HG03521 (cell line): ENCODE results near the gene AK9.
A peak's percentile ranks its signal among the peaks of the same experiment; 100 is the strongest.
"Not testable (repeated sequence)": the region's sequence is repeated elsewhere in the genome, so short reads cannot be mapped to it uniquely, and the experiment has no call there.

ENCODE experiments used
- ATAC-seq: cut with Tn5 transposase; IDR thresholded peaks from one replicate; pipeline ENCODE4 v1.9.1; 2021; ENCODE audit warnings: mild to moderate bottlenecking, moderate library complexity; ENCODE audit not compliant: unreplicated experiment

Gene AK9

DNA sequence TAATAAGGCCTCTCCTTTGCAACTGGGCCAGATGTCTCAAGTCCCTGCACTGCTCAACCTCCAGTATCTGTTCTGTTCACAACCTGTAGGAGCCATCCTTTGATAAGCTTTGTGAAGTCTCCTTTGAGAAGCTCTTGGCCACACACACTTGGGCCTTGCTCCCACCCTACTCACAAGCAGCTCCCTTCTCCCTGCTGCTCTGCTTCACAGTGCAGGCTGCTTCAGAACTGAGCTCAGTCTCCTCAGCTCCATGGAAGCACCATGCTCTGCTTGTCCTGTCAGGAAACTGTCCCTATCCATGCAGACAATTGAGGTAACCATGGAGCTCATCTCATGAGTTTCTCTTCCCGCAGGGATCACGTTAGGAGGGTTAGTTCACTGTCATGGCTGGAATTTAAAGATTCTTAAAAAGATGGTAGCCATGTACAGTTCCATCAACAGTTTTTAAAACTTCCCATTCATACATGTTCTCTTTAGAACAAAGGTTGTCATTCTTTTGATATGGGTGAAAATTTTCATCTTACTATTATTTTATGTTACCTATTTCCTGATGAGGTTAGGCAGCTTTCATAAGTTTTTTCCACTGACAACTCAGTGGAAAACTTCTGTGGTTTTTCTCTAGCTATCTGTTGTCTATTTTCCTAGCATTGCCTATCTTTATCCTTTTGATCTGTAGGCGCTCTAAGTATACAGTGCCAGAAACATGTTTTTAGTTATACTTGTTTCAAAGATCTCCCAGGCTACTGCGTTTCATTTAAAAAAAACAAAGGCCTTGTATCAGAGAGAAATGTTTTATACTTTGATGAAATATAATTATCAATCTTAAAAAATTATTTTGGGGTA lies 62.6 kb downstream of the AK9 start:
- ATAC-seq: no peak

DNA sequence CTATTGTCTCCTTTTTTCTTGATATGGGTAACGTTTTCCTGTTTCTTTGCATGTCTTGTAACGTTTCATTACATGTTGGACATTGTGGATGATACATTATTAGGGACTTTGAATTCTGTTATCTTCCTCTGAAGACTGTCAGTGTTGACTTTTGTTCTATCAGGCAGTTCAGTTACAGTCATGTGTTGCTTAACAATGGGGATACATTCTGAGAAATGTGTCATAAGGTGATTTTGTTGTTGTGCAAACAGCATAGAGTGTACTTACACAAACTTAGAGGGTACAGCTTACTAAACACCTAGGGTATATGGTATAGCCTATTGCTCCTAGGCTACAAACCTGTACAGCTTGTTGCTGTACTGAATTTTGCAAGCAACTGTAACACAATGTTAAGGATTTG lies 64.7 kb downstream of the AK9 start:
- ATAC-seq: no peak

DNA sequence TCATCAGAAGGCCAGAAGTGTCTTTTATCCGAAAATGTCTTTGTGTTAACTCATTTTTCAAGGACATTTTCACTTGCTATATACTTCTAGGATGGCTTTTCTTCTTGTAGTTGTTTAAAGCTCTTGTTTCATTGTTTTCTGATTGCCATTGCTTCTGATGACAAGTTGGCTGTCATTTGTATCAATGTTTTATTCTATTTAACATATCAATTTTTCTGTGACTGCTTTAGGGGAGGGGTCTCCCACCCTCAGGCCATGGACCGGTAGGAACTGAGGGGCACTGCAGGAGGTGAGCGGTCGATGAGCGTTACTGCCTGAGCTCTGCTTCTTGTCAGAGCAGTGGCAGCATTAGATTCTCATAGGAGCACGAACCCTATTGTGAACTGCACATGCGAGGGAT lies 65.8 kb downstream of the AK9 start:
- no peak for ATAC-seq

DNA sequence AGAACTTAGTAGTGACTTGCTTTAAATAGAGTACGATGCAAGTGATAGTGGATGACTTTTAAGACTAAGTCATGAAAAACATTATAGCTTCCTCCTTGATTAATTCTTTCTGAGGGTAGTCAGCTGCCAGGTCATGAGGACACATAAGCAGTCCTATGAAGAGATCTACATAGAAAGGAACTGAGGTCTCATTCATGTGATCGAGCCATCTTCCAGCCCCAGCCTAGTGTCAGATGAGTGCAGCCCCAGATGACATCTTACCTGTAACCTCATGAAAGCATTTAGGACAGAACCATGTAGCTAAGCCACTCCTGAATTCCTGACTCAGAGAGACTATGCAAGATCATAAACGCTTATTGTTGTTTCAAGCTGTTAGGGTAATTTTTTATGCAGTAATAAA lies 67.7 kb downstream of the AK9 start:
- ATAC-seq: no peak

DNA sequence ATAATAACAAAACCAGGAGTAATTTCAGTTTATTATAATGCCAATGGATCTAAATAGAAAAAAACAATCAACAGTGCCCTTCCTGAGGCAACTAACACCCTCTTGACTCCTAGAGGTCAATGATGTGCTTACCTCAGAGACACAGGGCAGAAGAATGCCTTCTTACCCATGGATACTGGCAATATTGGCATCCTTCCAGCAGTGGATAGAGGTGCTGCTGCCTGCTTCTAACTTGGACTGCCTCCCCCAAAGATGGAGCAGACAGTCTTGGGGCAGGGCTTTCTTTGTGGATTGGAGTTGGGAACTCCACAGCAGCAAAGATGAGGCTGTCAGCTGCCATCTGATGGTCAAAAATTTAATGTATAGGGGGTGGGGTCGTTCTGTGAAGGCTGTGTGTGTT lies 78.7 kb downstream of the AK9 start:
- no peak for ATAC-seq

DNA sequence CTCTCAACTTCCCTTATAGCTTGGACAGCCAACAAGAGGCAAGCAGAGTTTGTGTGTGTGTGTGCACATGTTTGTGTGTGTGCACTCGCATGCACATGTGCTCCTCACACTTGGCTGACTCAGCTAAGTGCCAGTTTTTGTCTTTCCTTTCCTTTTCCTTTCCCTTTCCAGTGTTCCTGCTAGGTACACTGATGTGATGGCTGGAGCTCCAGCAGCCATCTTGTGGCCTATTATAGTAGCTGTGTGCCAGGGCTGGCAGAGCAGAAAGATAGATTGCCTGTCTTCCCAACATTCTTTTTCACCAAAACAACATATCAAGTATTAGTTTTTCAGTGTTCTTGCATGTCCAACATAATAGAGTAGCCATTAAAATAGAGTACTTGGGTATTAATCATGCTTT lies 79.5 kb downstream of the AK9 start:
- no peak for ATAC-seq

DNA sequence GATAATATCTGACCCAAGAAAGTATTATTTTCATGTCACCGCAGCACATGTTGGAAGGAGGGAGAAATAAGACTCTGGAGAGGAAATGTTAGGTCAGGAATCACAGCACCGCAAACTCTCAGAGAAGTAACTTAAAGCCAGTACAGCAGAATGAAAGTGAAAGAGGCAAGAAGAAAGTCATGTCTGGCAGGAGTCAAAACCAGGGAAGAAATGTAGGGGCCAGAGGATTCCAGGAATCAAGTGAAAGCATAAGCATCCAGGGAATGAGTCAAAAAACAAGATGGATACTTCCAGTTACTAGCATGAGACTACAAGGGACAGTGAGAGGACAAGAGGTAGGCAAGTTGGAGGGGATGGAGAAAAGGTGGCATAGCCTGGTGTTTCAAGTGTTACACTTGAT lies 80.4 kb downstream of the AK9 start:
- ATAC-seq: no peak

DNA sequence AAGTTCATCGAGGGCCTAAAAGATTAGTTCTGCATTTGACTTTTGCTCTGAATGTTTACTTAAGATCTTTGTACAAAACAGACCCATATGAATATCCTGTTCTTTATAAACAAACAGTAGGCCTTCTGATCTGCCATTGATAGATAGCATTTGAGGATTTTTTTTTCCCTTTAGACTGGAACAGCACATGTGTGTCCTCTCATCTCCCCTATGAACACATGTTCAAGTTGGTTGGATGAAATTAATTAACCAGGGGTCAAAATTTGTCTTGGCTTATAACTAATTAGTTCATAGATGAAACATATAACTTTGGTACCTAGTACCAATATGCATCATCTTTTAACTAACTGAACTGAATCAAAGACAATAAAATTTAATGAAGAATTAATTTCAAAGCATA lies 81.3 kb downstream of the AK9 start:
- no peak for ATAC-seq

DNA sequence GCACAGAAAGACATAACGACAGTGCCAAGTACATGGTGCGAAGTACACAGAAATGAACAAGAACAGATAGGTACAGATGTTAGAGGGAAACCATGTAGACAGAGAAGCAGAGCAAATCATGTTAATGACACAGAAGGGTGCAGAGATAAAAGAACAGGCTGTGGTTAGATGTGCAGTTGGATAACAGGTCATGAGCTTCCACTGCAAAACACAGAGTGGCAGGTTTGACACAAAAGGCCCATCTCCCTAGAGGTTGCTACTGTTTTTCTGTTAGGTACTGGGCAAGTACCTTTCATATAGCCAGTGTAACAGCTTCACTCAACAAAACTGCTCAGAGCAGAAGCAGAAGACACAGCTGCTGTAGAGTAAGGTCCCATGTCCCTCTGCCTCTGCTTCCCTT lies 84.6 kb downstream of the AK9 start:
- ATAC-seq: no peak

DNA sequence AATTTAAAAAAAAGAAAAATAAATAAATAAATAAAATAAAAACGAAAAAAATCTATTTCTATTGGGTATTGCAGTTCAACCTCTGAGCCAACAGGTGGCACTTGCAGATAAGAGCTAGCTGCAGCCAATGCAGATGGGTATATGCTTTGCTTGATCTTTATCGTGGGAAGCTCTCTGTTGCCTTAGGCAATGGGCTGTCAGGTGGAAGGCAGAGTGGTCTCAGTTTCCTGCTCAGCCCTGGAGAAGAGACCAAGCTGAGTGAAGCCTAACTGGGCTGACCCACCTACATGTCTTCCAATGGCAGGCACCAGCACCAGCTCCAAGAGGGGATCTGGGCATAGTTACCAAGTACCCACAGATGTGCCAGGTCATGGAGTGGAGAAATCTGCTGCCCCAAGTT lies 95.0 kb downstream of the AK9 start:
- no peak for ATAC-seq

DNA sequence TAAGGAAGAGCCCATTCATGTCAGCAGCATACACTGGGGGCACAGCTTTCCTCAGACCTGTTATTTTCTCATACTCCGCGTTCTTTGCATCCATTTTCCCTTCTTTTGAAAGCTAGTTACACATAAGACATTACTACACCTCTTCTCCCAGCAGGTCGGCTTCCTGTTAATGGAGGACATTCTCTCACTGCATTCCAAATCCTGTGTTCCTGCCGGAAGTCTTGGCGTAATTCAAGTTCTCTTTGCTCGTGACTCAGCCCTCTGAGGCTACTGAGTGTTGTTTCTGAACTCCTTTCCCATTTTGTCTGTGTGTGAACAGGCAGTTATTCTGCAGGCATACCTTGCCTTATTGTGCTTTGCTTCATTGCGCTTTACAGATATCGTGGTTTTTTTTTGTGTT lies 110.5 kb downstream of the AK9 start:
- no peak for ATAC-seq

DNA sequence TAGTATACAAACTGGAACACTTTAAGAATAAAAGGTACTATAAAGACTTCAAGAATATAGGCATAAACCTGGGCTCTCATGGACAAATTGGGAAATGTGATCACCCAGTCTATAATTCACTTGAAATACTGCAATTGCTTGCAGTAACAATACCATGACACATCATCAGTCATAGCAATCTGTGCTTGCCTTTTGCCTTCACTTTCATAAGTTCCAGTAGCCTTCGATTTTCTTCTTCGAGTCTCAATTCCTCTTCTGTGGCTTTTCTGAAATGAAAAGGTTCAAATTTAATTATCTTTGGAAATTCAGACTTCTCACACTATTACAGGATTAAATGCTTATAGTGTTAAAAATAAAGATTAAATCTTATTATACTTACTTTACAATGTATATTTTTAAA lies 111.6 kb downstream of the AK9 start:
- ATAC-seq: peak; percentile 81

DNA sequence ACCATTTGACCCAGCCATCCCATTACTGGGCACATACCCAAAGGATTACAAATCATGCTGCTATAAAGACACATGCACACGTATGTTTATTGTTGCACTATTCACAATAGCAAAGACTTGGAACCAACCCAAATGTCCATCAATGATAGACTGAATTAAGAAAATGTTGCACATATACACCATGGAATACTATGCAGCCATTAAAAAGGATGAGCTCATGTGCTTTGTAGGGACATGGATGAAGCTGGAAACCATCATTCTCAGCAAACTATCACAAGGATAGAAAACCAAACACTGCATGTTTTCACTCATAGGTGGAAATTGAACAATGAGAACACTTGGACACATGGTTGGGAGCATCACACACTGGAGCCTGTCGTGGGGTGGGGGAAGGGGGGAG lies 121.1 kb downstream of the AK9 start:
- ATAC-seq: not testable (repeated sequence)

DNA sequence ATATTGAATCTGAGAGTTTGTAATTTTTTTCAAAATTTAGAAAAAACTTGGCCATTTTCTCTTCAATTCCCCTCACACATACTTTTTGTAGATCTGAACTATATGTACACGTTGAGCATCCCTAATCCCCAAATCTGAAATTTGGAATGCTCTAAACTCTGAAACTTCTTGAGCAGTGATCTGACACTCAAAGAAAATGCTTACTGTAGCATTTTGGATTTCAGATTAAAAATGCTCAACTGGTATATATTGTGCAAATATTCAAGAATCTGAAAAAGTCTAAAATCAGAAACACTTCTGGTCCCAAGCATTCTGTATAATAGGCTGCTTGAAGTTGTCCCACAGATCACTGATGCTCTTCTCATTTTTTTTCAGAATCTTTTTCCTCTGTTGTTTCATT lies 129.2 kb downstream of the AK9 start:
- ATAC-seq: no peak

DNA sequence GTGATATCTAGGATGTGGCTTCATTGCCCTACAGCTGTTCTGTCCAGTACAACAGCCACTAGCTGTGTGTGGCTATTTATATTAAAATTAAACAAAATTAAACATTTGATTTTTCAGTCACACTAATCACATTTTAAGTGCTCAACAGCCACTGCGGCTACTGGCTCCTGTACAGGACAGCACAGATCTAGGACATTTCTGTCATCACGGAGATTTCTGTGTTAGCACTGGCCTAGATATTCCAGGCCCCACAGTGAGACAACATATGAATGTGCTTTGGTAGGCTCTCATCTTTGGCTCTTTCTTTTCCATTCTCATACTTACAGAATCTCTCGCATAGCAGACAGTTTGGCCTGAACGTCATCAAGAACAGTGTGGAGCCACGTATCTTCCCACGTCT lies 159.6 kb downstream of the AK9 start:
- ATAC-seq: no peak

DNA sequence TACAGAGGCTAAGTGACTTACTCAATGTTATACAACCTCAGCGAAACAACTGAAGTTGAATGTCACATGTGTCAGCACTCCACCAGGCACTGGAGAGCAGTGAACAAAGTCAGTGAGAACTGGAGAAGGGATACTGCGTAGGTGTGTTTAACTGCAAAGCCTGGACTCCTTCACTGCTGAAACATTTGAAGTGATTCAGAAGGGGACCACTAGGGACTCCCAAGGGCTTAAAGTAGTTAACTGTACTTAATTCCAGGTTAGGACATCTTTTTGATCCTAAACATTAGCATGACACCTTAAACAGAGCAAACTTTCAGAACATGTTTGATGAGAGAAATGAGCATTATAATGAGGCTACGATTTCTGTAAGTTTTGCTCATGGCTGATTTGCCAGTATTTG lies 163.0 kb downstream of the AK9 start:
- ATAC-seq: no peak

DNA sequence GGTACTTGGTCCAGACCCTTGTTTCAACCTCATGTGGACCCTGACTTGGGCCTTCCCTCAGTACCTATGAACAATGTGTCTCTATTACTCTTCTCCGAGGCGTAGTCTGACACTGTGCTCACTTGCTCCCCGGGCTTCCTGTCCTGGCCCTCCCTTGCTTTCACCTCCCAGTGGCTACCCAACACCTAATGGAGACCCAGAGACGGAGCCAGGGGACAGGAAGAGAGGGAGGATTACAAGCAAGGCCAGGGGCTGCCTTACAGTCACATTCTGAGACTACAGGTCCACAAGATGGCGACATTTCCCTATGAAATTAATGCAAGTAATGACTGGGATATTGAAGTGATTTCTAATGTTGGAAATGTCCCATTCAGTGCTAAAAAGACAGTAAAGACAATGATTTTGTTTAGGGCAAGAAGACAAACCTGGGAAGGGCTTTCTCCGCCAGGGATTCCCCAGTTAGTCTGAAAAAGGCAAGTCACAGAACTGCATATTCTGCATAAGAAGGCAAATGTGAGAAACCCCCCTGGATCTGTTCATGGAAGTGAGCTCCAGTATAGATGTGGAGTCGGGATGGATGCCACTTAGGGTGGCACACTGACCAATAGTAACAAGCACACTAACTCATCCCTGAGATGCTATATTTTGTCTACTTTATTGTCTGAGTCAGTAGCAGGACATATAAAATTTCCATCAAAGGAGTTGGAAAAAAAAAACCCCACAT lies 163.9 kb downstream of the AK9 start:
- no peak for ATAC-seq

DNA sequence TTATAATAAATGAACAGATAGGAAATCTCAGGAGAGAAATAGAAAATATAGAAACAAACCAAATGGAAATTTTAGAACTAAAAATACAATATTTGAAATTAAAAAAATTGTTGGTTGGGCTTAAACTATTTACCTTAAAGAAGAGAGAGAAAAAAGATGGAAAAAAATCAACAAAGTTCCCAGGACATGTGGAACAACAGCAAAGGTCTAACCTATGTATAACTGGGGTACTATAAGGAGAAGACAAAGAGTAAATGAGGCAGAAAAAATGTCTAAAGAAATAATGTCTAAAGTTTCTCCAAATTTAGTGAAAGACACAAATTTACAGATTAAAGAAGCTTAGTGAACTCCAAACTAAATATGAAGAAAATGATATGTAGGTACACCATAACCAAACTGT lies 166.9 kb downstream of the AK9 start:
- ATAC-seq: no peak

DNA sequence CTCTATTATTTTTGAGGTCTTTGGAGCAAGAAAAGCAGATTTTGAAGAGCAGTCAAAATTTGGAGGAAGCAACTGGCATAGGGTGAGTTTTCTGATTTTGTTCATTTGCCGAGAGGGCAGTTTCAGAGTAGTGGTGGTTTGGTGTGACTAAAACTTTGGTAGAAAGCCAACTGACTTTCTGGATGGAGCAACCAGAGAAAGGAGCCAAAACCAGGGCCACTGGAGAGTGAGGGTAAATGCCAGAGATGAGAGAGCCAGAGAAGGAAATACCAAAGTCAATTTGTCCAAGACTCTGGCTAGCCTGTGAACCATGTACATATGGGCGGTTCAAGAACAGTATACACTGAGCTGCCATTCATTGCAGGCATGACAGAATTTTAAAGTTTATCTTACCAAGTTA lies 167.5 kb downstream of the AK9 start:
- no peak for ATAC-seq

DNA sequence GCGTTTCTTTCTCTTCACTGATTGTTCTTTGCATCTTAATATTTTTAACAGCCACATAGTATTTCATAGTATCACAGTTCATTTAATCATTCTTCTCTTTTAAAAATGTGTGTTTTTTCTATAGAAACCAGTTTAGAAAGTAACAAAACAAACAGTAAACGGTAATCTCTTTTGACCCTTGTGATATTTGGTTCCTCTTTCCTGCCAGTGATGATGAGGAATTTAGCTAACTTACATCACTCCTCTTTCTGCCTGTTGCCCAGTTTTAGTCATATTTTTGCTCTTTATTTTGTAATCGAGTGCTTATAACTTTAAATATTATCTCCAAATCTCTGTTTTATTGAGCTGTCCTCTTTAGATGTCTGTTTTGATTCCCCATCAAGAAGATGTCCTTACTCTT lies 169.9 kb downstream of the AK9 start:
- ATAC-seq: no peak

DNA sequence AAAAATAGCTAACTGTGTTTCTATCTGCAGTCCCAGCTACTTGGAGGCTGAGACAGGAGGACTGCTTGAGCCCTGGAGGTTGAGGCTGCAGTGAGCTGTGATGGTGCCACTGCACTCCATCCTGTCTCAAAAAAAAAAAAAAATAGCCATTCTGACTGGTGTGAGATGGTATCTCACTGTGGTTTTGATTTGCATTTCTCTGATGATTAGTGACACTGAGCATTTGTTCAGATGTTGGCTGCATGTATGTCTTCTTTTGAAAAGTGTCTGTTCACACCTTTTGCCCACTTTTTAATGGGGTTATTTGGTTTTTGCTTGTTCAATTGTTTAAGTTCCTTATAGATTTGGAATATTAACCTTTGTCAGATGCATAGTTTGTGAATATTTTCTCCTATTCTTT lies 171.4 kb downstream of the AK9 start:
- not testable (repeated sequence) for ATAC-seq

DNA sequence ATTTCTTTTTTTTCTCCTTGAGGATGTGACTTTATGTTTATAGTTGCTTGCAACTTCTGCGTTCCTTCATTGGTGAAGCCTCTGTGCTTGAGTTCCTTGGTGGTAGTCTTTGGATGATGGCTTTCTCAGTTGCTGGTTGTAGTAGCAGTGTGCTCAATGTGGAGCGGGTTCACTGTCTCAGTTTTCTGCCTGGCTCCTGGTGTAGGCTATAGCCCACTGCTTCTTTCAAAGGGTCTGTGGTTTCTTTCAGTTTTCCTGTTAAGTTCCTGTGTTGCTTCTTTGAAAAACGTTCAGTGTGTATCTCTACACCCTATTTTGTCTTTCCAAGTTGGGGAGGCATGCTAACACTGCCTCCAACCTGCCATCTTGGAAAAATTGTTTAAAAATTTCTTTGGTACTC lies 174.1 kb downstream of the AK9 start:
- ATAC-seq: no peak
